Rectal smooth muscle tissue (tissue), 1 donor: ENCODE data around the gene VWA5B1.

Experiments
- H3K27ac ChIP-seq: one replicate; pipeline ENCODE4 v1.7.0; 2013; ENCODE audit warnings: low read depth, low read length, inconsistent platforms
- H3K27me3 ChIP-seq: one replicate; pipeline ENCODE4 v1.7.0; 2013; ENCODE audit warnings: low read length; ENCODE audit not compliant: control insufficient read depth, insufficient read depth
- H3K36me3 ChIP-seq: one replicate; pipeline ENCODE4 v1.7.0; 2013; ENCODE audit warnings: low read length; ENCODE audit not compliant: control insufficient read depth, insufficient read depth
- H3K4me1 ChIP-seq: one replicate; pipeline ENCODE4 v1.7.0; 2013; ENCODE audit warnings: low read length; ENCODE audit not compliant: control insufficient read depth, insufficient read depth
- H3K4me3 ChIP-seq: one replicate; pipeline ENCODE4 v1.7.0; 2013; ENCODE audit warnings: low read length
- H3K9ac ChIP-seq: one replicate; pipeline ENCODE4 v1.7.0; 2013; ENCODE audit warnings: low read length

The VWA5B1 gene

DNA sequence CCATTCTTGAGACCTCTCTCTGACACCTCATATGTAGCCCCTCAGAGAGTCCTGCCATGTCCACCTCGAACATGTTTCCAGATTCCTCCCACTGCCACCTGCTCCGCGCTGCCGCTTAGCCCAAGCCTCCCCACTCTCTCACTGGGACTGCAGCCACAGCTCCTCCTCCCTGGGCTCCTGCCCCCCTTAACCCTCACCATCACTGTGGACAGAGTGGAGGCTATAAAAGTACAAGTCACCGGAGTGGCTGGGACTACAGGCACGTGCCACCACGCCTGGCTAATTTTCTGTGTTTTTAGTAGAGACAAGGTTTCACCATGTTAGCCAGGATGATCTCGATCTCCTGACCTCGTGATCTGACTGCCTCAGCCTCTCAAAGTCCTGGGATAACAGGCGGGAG, 77.0 kb downstream of the VWA5B1 start:
- no peaks in the 10 kb centered on the region for H3K36me3 ChIP-seq
- no peaks in the 10 kb centered on the region for H3K4me1 ChIP-seq
- H3K4me3 ChIP-seq = no peak overlapping the region
- peaks cover 18% of the 10 kb centered on the region for H3K27me3 ChIP-seq
- no peak overlapping the region for H3K9ac ChIP-seq
- no peak overlapping the region for H3K27ac ChIP-seq

GRCh38 chr1:20368866-20369470, 78.3 kb downstream of the VWA5B1 start:
- Histone ChIP-seq H3K27me3 (peaks cover 18% of the 10 kb centered on the region), H3K4me1 (no peaks in the 10 kb centered on the region), H3K36me3 (no peaks in the 10 kb centered on the region), H3K27ac (no peak overlapping the region), H3K9ac (no peak overlapping the region), H3K4me3 (no peak overlapping the region)

DNA sequence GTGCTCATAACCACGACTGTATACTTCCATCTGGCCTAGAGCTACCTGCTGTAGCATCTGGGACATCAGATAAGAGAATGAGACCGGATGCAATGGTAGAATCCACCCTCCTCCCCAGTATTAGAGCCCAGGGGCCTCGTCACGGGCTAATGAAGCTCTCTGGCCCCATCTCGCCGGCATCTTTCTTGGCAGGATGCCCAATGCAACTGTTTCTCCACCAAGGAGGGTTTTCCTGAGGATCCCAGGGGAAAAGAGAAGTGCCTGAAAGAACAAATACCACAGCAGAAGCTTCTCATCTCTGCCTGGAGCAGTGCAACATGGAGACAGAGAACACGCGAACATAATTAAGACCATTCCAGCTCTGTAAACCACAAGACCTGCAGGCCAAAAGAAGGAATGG, 80.0 kb downstream of the VWA5B1 start:
- peaks cover 10% of the 10 kb centered on the region for H3K27me3 ChIP-seq
- no peaks in the 10 kb centered on the region for H3K36me3 ChIP-seq
- no peak overlapping the region for H3K9ac ChIP-seq
- no peak overlapping the region for H3K4me3 ChIP-seq
- no peaks in the 10 kb centered on the region for H3K4me1 ChIP-seq
- no peak overlapping the region for H3K27ac ChIP-seq

GRCh38 chr1:20371411-20371810, 80.7 kb downstream of the VWA5B1 start:
- Histone ChIP-seq H3K4me3 (no peak overlapping the region), H3K9ac (no peak overlapping the region), H3K27me3 (peaks cover 10% of the 10 kb centered on the region)

GRCh38 chr1:20371883-20372282, 81.2 kb downstream of the VWA5B1 start:
- H3K36me3 ChIP-seq = no peaks in the 10 kb centered on the region
- no peak overlapping the region for H3K27ac ChIP-seq
- no peaks in the 10 kb centered on the region for H3K4me1 ChIP-seq
- no peak overlapping the region for H3K9ac ChIP-seq
- no peak overlapping the region for H3K4me3 ChIP-seq
- H3K27me3 ChIP-seq = peaks cover 10% of the 10 kb centered on the region

More at GRCh38 chr1:20371411-20371810, 80.7 kb downstream of the VWA5B1 start:
- Histone ChIP-seq H3K27ac (no peak overlapping the region), H3K36me3 (no peaks in the 10 kb centered on the region), H3K4me1 (no peaks in the 10 kb centered on the region)

GRCh38 chr1:20372676-20373075, 82.0 kb downstream of the VWA5B1 start:
- Histone ChIP-seq H3K36me3 (no peaks in the 10 kb centered on the region), H3K27ac (no peak overlapping the region), H3K4me1 (no peaks in the 10 kb centered on the region), H3K9ac (no peak overlapping the region), H3K27me3 (peaks cover 6% of the 10 kb centered on the region), H3K4me3 (no peak overlapping the region)

- H3K36me3 ChIP-seq = no peaks in the 10 kb centered on the region
- no peak overlapping the region for H3K9ac ChIP-seq
- no peak overlapping the region for H3K27ac ChIP-seq
- H3K4me3 ChIP-seq = no peak overlapping the region
- H3K27me3 ChIP-seq = peaks cover 3% of the 10 kb centered on the region
- no peaks in the 10 kb centered on the region for H3K4me1 ChIP-seq
These were observed 82.6 kb downstream of the VWA5B1 start for GRCh38 chr1:20373286-20373685.

GRCh38 chr1:20373764-20374163, 83.1 kb downstream of the VWA5B1 start:
- no peak overlapping the region for H3K9ac ChIP-seq
- H3K4me1 ChIP-seq = no peaks in the 10 kb centered on the region
- no peaks in the 10 kb centered on the region for H3K27me3 ChIP-seq
- H3K4me3 ChIP-seq = no peak overlapping the region
- H3K27ac ChIP-seq = no peak overlapping the region
- H3K36me3 ChIP-seq = no peaks in the 10 kb centered on the region

GRCh38 chr1:20375563-20375962, 84.9 kb downstream of the VWA5B1 start:
- Histone ChIP-seq H3K36me3 (no peaks in the 10 kb centered on the region), H3K27ac (no peak overlapping the region), H3K27me3 (no peaks in the 10 kb centered on the region), H3K4me3 (no peak overlapping the region), H3K4me1 (no peaks in the 10 kb centered on the region), H3K9ac (no peak overlapping the region)

DNA sequence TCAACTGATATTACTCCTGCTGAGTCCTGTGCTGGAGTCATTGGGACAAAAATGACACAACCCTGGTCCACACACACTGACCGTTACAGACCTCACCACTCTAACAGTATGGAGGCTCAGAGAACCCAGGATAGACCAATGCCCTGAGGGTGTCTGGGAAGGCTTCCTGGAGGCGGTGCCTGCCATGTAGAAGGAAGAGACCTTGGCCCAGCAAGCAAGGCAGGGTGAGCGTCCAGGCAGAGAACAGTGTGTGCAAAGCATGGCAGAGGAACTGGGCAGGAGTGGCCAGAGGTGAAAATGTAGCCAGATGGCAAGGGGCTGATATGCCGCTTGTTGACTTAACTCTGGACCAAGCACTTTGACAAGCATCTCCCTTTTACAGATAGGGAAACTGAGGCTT, 85.5 kb downstream of the VWA5B1 start:
- Histone ChIP-seq H3K9ac (no peak overlapping the region), H3K27me3 (no peaks in the 10 kb centered on the region), H3K4me3 (no peak overlapping the region), H3K36me3 (no peaks in the 10 kb centered on the region), H3K4me1 (no peaks in the 10 kb centered on the region), H3K27ac (no peak overlapping the region)

- no peak overlapping the region for H3K27ac ChIP-seq
- H3K36me3 ChIP-seq = no peaks in the 10 kb centered on the region
- H3K9ac ChIP-seq = no peak overlapping the region
- no peaks in the 10 kb centered on the region for H3K27me3 ChIP-seq
- H3K4me3 ChIP-seq = no peak overlapping the region
- no peaks in the 10 kb centered on the region for H3K4me1 ChIP-seq
These were observed 86.3 kb downstream of the VWA5B1 start for GRCh38 chr1:20376880-20377494.

- Histone ChIP-seq H3K27ac (no peak overlapping the region), H3K9ac (no peak overlapping the region), H3K4me1 (no peaks in the 10 kb centered on the region), H3K36me3 (no peaks in the 10 kb centered on the region), H3K4me3 (no peak overlapping the region), H3K27me3 (no peaks in the 10 kb centered on the region)
These were observed 87.0 kb downstream of the VWA5B1 start for GRCh38 chr1:20377516-20378270.
